ENCODE measurements around the gene BMPR1A.
A peak's percentile ranks its signal among the peaks of the same experiment; 100 is the strongest.

BMPR1A gene

DNA sequence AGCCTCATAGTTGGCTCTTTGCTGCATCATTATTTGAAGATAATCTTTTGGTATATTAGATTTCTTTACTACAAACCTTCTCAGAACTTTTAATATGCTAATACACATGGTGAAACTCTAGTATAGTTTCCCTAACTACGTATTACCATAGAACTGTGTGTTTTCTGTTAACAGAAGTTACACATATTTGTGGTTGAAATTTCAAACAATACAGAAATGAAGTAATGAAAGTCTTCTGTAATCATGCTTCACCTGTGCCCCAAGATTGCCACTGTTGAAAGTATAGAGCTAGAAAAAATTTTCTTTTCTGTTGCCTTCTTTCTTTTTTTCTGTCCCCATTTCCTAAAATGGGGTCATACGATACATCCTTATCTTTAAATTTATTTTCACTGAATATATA lies 9.1 kb downstream of the BMPR1A start:
- no peak for DNase-seq (ENCODE audit: low spot score)

- DNase-seq (ENCODE audit: low spot score): no peak
Observed at GRCh38 chr10:86768412-86769062, 12.1 kb downstream of the BMPR1A start.

GRCh38 chr10:86769991-86770390 lies 13.6 kb downstream of the BMPR1A start:
- no peak for DNase-seq (ENCODE audit: low spot score)

- no peak for DNase-seq (ENCODE audit: low spot score)
Observed at GRCh38 chr10:86770412-86770960, 14.1 kb downstream of the BMPR1A start.

GRCh38 chr10:86773498-86773897 lies 17.1 kb downstream of the BMPR1A start:
- DNase-seq (ENCODE audit: low spot score): no peak

DNA sequence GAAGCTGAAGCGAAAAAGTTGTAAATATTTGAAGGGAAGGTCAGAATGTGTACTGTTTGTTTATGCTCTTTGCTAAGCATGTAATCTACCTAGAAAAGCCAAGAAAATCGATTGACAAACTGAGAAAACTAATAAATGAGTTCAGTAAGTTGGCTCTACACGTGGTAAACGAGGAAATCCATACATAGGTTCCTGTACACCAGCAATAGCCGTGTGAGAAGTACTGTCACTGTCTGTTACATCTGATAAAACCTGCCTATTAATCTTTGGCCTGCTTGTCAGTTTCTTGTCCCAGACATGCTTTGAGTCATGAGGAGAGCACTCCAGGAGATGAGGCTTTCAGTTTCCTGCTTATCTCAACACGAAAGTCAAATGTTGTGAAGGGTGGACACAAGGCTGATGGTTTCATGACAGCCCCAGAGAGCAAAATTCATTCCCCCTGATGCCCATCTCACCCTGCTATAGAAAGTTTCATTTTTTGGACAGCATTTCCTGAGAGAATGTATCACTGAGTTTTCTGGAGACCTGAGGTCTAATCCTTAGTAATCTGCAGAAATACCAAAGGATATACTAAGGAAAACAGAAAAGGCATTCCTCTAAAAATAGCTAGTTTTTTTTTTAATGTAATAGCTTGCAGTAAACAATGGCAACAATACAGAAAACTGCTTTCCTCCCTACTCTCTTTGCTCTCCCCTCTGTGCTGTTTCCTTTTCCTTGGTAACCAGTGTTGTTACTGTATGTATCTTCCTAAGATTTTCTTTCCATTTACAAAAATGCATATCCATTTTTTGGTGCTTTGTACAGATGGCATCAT lies 18.8 kb downstream of the BMPR1A start:
- peak; percentile 24 for DNase-seq (ENCODE audit: low spot score)

DNA sequence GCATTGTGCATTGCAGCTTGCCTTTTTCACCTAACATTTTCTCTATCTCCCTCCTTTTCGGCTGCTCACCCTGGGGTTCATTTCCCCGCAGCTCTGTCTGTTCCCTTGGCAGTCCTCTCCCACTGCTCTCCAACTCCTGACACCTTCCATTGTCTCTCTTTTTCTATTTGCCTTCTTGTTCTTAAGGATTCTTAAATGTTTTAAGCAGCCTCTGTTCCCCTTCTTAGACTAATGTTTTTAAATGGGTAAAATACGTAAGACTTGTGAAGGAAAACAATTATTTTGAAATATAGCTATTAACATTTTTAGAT lies 19.4 kb downstream of the BMPR1A start:
- DNase-seq (ENCODE audit: low spot score): no peak

- no peak for DNase-seq (ENCODE audit: low spot score)
Observed at GRCh38 chr10:86779220-86780017, 23.0 kb downstream of the BMPR1A start.

DNA sequence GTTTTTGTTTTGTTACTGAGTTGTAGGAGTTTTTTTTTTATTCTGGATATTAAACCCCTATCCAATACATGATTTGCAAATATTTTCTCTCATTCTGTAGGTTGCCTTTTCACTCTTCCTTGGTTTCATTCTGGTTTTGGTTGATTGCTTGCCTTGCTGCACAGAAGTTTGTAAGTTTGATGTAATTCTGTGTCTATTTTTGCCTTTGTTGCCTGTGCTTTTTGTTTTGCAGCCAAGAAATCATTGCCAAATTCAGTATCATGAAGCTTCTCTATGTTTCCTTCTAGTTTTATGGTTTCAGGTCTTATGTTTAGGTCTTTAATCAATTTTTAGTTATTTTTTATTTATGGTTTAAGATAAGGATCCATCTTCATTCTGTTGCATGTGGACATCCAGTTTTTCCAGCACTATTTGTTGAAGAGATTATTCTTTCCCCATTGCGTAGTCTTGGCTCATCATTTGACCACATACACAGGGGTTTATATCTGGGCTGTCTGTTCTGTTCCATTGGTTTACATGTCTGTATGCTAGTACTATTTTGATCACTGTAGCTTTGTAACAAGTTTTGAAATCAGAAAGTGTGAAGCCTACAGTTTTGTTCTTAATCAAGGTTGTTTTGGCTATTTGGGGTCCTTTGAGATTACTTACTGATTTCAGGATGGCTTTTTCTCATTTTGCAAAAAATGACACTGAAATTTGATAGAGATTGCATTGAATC lies 26.4 kb downstream of the BMPR1A start:
- DNase-seq (ENCODE audit: low spot score): no peak

- DNase-seq (ENCODE audit: low spot score): no peak
Observed at GRCh38 chr10:86785037-86785436, 28.6 kb downstream of the BMPR1A start.

GRCh38 chr10:86785968-86786367 lies 29.5 kb downstream of the BMPR1A start:
- DNase-seq (ENCODE audit: low spot score): no peak

GRCh38 chr10:86786368-86786767 lies 29.9 kb downstream of the BMPR1A start:
- DNase-seq (ENCODE audit: low spot score): no peak

- DNase-seq (ENCODE audit: low spot score): no peak
Observed at GRCh38 chr10:86790394-86790793, 34.0 kb downstream of the BMPR1A start.

DNA sequence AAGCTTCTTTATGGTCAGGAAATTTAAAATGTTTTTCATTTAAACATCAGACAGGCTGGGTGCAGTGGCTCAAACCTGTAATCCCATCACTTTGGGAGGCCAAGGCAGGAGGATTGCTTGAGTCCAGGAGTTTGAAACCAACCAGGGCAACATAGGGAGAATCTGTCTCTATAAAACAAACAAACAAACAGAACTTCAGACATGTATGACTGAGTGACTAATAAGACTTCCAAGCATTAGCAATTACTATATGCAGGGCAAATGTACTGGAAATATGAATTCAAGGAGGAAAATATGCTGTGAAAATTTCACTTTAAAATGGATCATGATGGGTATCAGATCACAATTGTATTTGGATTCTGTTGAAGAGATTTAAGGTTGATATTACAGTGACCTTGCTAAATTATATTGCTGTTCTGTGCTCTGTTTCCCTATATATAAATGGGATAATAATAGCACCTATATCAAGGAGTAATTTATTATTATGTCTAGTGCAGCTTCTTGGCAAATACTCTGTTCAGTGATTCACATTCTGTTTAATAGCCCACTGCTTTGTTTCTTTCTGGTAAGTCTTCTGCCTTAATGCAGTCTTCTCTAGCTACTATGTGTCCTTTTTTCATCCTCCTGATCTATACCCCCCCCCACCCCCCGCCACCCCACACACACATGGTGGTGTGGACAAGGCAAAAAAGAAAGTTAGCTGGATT lies 36.2 kb downstream of the BMPR1A start:
- no peak for DNase-seq (ENCODE audit: low spot score)

DNA sequence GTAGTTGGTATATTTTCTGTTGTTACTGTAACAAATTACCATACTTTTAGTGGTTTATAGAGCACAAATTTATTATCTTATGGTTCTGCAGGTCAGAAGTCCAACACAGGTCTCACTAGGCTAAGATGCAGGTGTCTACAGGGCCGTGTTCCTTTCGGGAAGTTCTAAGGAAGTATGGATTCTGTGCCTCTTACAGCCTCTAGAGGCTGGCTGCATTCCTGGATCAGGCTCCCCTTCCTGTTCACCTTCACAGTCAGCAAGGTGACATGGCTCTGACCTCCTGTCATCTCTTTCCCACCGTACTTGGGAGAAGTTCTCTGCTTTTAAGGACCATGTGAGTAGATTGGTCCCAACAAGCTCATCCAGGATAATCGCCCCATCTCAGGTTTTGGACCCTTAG lies 37.3 kb downstream of the BMPR1A start:
- no peak for DNase-seq (ENCODE audit: low spot score)

- DNase-seq (ENCODE audit: low spot score): peak; percentile 15
Observed at GRCh38 chr10:86795353-86795752, 38.9 kb downstream of the BMPR1A start.

DNA sequence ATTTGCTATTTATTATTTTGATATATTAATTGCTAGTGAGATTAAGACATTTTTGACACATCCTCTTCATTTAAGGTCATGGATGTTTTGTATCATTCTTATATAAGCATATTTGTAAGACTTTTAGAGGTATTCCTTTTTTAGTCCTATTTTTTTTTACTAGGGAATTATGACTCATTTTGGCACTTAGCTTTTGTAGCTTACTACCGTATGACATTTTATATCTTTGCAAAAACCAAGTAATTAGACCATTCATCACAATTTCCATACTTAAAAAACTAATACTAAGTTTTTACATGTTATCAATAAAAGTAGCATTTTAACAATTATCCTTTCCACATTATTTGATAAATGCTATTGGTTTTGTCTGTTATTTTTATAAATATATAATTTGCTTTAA lies 41.6 kb downstream of the BMPR1A start:
- DNase-seq (ENCODE audit: low spot score): no peak

DNA sequence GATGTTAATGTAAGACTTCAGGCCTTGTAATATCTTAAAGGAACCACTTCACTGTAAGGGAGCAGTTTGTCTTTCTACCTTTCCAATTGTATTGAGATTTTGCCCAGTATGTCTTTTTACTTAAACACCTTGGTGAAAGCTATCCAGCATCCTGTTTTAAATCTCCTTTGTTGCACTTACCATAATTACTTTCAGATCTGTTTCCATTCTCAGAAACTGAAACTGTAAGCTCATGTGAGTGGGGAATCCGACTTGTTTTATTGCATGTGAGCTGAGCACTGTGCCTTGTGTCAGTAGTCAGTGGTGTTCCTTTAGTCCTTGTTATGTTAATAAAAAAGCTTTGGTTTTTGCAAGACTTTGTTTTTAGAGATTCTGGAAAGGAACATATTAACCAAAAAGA lies 42.2 kb downstream of the BMPR1A start:
- DNase-seq (ENCODE audit: low spot score): no peak

DNA sequence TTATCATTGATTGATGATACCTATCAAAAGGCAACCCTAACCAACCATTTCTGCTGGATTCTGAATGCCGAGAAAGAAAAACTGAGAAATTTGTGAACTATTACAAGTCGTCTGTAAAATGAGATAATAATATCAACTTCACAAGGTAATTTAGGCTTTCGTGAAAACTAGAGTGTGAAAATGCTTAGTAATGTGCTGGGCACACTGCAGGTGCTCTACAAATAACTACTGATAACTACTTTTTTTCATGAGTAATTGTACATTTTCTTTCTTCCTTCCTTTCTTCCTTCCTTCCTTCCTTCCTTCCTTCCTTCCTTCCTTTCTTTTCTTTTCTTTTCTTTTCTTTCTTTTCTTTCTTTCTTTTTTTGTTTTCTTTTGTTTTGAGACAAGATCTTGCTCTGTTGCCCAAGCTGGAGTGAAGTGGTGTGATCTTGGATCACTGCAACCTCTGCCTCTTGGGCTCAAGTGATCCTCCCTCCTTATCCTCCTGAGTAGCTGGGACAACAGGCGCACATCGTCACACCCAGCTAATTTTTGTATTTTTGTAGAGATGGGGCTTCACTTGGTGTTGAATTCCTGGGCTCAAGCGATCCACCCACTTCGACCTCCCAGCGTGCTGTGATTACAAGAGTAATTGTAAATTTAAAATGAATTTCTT lies 42.9 kb downstream of the BMPR1A start:
- DNase-seq (ENCODE audit: low spot score): no peak

DNA sequence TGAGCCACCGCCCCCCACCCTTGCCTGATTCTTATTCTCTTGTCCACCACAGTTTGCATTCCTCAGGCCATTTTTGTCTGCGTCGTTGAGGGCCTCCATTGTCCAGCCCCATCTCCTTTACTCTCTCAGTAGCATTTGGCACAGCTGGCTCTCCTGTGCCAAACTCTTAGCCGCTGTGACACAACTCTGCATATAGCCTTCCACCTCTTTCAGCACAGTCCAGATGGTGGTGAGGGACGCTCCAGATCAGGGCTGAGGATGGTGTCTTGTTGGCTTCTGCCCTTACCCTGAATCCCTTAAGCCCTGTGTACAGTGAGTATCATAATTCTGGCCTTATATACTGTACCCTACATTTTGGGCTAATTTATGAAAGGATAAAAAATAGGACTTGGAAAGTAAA lies 45.6 kb downstream of the BMPR1A start:
- no peak for DNase-seq (ENCODE audit: low spot score)

Measured in HuH-7.5 (cell line).